Amygdala (tissue), 56 donors: ENCODE measurements around the gene AVPR2.

Experiments
- DNase-seq, 56 donors: peaks; one replicate each; lab custom pipeline; 2025; lab: John Stamatoyannopoulos, UW

AVPR2 gene

GRCh38 chrX:153884590-153884989, 19.9 kb upstream of the AVPR2 start:
- no peak for DNase-seq

- DNase-seq: no peak
Measured at GRCh38 chrX:153885208-153885787, 19.2 kb upstream of the AVPR2 start.

GRCh38 chrX:153885968-153886903, 18.2 kb upstream of the AVPR2 start, which contains the start of gene L1CAM:
TSS of gene L1CAM (minus strand) at chrX:153886173. CDS start at chrX:153875836, 10,337 bp downstream.
- DNase-seq: peak in 1 of 56 donors; percentile 2

DNA sequence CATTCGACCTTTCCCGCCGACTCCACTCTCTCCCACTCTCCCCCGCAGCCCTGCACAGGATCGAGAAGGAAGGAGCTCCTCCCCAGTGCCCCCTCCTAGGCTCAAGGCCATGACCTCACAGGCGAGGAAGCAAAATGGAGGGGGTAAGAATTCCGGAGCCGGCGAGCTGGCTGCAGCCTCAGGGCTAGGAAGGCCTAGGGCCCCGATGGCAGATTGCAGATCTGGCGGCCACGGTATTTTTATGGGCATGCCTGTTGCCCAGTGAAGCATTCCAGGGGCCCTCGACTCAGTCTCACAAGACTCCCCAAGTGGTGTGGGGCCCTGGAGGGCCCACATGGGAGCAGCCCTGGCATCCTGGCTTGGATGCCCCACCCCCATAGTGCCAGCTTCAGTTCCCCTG, 17.6 kb upstream of the AVPR2 start:
- DNase-seq: no peak

GRCh38 chrX:153887385-153887784, 17.1 kb upstream of the AVPR2 start:
- no peak for DNase-seq

DNA sequence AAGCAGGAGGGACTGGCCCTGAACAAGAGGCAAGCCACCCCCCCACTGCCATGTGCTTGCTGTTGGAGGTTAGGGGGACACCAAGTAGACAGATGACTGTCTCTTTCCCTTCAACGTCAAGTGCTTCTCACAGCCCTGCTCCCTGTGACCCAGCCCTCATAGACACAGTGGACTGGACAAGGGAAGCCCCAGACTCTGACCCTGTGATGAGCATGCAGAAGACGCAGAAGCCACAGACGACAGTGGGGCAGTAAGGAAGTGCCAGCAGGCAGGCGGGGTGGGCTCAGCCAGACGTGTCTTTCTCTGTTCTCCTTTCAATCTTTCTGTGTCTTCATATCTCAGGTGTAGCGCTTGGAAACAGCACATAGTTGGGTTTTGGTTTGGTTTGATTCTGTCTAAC, 16.1 kb upstream of the AVPR2 start:
- no peak for DNase-seq

DNA sequence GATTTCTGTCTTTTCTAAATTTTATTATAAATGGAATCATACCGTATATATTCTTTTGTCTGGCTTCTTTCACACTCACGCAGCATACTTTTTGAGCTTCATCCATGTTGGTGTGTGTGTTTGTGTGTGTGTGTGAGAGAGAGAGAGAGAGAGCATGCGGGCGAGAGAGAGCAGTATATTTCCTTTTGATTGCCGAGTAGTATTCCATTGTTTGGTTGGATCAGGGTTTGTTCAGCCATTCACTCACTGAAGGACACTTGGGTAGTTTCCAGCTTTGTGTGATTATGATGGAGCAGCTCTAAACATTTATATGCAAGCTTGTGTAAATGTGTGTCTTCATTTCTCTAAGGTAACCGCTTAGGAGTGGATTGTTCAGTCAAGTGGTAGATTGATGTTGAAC, 15.3 kb upstream of the AVPR2 start:
- DNase-seq: no peak

- no peak for DNase-seq
Measured at GRCh38 chrX:153897899-153898298, 6.6 kb upstream of the AVPR2 start.

DNA sequence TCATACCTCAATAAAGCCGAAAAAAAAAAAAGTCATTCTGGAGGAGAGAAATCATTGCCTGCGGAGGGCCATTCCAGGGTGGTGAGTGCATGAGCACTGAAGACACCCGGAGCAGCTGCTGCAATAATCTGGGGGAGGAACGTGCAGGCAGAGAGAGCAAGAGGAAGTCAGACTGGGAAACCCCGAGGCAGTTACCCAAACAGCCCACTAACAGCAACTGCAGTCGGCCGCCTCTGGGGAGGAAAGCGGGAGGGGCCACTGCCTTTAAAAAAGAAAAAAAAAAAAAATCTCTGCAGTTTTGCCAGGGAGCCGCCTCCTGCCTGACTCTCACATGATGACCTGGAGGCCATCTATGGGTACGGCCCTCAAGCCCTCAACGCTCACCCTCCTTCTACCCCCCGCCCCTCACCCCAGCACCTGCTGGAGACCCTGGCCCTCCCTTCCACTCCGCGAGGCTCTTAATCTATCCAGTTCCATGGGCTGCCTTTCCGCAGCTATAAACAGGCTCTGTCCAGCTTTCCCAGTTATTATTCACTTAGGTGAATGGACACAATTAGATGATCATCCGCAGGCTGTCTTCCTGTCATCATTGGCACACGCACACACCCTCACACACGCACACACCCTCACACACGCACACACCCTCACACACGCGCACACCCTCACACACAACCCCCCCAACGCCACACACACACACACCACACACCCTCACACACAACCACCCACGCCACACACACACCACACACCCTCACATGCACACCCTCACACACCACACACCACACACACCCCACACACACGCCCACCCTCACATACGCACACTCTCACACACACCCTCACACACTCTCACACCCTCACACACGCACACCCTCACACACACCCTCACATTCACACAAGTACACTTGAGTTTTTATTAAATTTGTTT, 3.4 kb upstream of the AVPR2 start:
- DNase-seq: peak in 1 of 56 donors; percentile 16

- DNase-seq: no peak
Measured at GRCh38 chrX:153901753-153902140, 2.7 kb upstream of the AVPR2 start.

DNA sequence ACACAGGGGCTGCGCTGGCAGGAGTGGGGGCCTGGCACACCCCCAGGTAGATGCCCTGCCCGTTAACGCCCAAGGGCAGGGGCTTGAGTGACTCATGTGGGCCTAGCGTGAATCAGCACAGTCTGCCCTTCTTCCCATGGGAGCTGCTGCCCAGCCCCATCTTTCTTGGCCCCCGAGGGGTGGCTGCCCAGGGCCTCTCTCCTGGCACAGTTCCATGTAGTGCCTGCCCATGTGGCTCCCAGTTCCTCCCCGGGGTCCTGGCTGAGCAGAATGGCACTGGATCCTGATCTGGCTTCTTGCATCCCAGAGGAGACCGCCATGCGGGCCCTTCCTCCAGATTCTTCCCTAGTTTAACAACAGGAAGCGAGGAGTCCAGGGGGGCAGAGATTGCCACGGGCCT, 2.1 kb upstream of the AVPR2 start:
- no peak for DNase-seq

GRCh38 chrX:153903238-153903980, 1.1 kb upstream of the AVPR2 start:
- DNase-seq: no peak

DNA sequence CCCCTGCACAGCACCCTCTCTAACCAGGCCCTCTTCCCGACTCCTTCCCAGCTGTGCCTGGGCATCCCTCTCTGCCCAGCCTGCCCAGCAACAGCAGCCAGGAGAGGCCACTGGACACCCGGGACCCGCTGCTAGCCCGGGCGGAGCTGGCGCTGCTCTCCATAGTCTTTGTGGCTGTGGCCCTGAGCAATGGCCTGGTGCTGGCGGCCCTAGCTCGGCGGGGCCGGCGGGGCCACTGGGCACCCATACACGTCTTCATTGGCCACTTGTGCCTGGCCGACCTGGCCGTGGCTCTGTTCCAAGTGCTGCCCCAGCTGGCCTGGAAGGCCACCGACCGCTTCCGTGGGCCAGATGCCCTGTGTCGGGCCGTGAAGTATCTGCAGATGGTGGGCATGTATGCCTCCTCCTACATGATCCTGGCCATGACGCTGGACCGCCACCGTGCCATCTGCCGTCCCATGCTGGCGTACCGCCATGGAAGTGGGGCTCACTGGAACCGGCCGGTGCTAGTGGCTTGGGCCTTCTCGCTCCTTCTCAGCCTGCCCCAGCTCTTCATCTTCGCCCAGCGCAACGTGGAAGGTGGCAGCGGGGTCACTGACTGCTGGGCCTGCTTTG, 1.1 kb downstream of the AVPR2 start:
- no peak for DNase-seq

DNA sequence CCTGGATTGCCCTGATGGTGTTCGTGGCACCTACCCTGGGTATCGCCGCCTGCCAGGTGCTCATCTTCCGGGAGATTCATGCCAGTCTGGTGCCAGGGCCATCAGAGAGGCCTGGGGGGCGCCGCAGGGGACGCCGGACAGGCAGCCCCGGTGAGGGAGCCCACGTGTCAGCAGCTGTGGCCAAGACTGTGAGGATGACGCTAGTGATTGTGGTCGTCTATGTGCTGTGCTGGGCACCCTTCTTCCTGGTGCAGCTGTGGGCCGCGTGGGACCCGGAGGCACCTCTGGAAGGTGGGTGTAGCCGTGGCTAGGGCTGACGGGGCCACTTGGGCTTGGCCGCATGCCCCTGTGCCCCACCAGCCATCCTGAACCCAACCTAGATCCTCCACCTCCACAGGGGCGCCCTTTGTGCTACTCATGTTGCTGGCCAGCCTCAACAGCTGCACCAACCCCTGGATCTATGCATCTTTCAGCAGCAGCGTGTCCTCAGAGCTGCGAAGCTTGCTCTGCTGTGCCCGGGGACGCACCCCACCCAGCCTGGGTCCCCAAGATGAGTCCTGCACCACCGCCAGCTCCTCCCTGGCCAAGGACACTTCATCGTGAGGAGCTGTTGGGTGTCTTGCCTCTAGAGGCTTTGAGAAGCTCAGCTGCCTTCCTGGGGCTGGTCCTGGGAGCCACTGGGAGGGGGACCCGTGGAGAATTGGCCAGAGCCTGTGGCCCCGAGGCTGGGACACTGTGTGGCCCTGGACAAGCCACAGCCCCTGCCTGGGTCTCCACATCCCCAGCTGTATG, 1.8 kb downstream of the AVPR2 start:
- no peak for DNase-seq

DNA sequence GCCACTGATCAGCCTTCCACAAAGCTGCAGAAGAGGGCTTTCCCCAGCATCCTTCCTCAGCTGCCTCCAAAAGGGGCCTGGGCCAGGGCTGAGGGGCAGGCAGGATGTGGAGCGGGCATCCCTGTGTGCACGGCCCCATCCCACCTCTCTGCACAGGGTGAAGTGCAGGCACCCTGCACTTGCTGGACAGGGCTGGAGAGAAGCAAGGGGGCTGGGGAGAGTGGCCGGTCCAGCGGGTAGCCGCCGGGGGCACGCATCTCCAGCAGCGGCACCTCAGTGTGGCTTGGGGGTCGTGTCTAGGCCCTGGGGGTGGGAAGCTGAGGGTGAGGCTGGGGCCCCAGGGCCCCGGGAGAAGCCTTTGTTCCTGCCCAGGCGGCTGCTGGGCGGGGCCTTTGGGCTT, 3.0 kb downstream of the AVPR2 start:
- no peak for DNase-seq

- DNase-seq: no peak
Measured at GRCh38 chrX:153908219-153908860, 3.9 kb downstream of the AVPR2 start.

DNA sequence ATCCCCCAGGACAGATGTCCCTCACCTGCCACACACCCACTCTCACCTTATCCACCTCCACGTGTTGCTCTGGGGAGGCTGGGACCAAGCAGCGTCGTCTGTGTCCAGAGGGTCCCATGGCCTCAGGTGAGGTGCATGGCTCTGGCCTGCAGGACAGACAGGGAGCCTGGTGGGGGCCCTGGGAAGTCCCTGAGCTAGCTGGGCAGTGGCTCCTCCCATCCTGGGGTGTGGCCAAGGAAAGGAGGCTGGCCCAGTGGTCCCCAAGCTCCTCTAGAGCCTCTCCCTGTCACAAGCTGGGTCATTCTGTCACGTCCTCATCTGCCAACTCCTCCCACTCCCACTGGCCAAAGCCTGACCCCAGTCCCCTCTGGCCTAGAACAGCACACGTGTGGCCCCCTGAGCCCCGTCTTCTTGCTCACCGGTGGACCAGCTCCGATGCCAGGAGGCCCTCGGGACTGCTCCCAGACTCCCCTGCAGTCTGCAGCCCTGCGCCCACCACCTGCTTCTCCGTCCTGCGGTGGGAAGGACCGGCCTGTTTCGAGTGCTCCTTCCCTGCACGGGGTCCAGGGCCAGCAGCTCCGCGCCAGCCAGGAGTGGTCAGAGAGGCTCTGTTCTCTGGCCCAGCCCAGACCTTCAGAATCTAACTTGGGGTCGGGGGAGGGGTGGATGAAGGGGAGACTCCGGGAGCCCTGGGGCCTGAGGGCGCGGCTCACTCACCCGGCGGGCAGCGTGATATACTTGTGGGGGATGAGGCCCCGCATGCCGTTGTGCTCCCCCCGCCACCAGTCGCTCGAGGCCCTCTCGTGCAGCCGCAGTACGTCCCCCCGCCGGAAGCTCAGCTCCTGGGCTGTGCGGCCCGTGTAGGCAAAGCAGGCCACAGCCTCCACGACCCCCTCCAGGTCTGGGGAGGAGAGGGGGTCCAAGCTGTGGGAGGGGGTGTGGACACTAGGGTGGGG, 4.8 kb downstream of the AVPR2 start:
- DNase-seq: no peak
